RWPE1 (cell line): ENCODE data around the gene INPP5A.

Experiments
- CTCF ChIA-PET: fragments of 350-600 bp; sonication (Branson Sonifier 250); formaldehyde crosslinking; extraction: SDS; loops from one replicate; lab custom pipeline; 2021; lab: Yijun Ruan, JAX
- POLR2A ChIA-PET: fragments of 400-600 bp; formaldehyde crosslinking; extraction: SDS; loops from one replicate; lab custom pipeline; 2020; ENCODE audit warnings: antibody characterized with exemption; ENCODE audit not compliant: low non-redundant PET; lab: Yijun Ruan, JAX
- DNase-seq: peaks from one replicate; pipeline ENCODE4 v3.0.0; 2012; ENCODE audit warnings: low spot score
- H3K27ac ChIP-seq: fragments of 450-650 bp; 2 replicates; pipeline ENCODE4 v1.5.1; 2017
- CTCF ChIP-seq: fragments of 450-650 bp; conservative IDR thresholded peaks from 2 replicates; pipeline ENCODE4 v1.5.1; 2017; ENCODE audit warnings: low read depth, mild to moderate bottlenecking

The INPP5A gene

GRCh38 chr10:132564249-132564605, 26.6 kb downstream of the INPP5A start:
- H3K27ac ChIP-seq = no peak overlapping the region
- no peak for TF ChIP-seq CTCF
- CTCF ChIA-PET = no interaction called here
- no peak for DNase-seq
- POLR2A ChIA-PET = no interaction called here

- H3K27ac ChIP-seq = no peak overlapping the region
- ChIA-PET CTCF (no interaction called here), POLR2A (no interaction called here)
- TF ChIP-seq CTCF = no peak
- DNase-seq = no peak
Measured at GRCh38 chr10:132564690-132565089, 27.1 kb downstream of the INPP5A start.

GRCh38 chr10:132565516-132566209, 28.1 kb downstream of the INPP5A start:
- no peak for DNase-seq
- CTCF ChIA-PET = no interaction called here
- POLR2A ChIA-PET = no interaction called here
- no peak overlapping the region for H3K27ac ChIP-seq
- no peak for TF ChIP-seq CTCF

GRCh38 chr10:132566892-132567291, 29.3 kb downstream of the INPP5A start:
- TF ChIP-seq CTCF = no peak
- no peak for DNase-seq
- ChIA-PET POLR2A (no interaction called here), CTCF (no interaction called here)
- H3K27ac ChIP-seq = no peak overlapping the region

- no peak for DNase-seq
- TF ChIP-seq CTCF = no peak
- CTCF ChIA-PET = interaction anchor here (0.7 kb wide), 2 partner anchors 28 to 29 kb away, joined by 3 read pairs; no protein-coding TSS in a partner anchor
- H3K27ac ChIP-seq = peak overlapping the region; percentile 99
- POLR2A ChIA-PET = no interaction called here
Measured at GRCh38 chr10:132570265-132570664, 32.7 kb downstream of the INPP5A start.

- H3K27ac ChIP-seq = peak overlapping the region; percentile 99
- ChIA-PET CTCF (interaction anchor here (0.6 to 0.8 kb wide), 4 partner anchors 29 to 53 kb away, joined by 3 read pairs; no protein-coding TSS in a partner anchor), POLR2A (no interaction called here)
- DNase-seq = peak; percentile 80
- no peak for TF ChIP-seq CTCF
Measured at GRCh38 chr10:132570771-132571649, 33.4 kb downstream of the INPP5A start.
